Measurements from ENCODE around the gene SGTB.
"Not testable (repeated sequence)": the region's sequence is repeated elsewhere in the genome, so short reads cannot be mapped to it uniquely, and the experiment has no call there.

SGTB gene

DNA sequence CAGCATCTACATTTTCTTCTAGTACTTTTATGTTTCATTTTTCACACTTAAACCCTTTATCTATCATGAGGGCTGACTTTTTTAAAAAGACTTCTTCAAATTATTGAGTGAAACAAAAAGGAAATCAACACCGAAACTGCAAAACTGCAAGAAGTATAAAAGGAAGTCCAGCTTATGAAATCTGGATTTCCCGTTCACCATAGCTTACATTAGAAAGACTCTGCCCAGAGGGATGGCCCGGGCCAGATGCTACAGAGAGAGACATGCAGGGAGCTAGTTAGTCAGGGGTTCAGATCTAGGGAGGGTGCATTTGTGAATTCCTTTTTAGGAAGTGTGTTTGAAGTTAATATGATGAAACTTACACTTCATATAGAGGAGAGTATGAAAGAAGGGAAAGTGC, 10.1 kb upstream of the SGTB start:
- not testable (repeated sequence) for DNase-seq

DNA sequence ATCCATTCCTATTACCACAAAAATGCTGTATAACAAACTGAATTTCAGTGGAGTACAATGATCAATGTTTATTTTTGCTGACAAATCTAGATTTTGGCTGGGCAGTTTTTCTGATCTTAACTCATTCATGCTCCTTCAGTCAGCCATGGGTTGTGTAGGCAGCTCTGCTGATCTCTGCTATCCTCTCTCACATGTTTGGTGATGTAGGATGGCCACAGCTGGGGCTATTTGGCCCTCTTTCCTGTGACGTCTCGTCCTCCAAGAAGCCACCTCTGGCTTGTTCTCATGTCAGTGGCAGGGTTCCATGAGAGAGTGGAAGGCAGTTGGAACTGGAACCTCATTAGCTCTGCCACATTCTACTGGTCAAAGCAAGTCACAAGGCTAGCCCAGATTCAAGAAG, 9.0 kb upstream of the SGTB start:
- no peak for DNase-seq

DNA sequence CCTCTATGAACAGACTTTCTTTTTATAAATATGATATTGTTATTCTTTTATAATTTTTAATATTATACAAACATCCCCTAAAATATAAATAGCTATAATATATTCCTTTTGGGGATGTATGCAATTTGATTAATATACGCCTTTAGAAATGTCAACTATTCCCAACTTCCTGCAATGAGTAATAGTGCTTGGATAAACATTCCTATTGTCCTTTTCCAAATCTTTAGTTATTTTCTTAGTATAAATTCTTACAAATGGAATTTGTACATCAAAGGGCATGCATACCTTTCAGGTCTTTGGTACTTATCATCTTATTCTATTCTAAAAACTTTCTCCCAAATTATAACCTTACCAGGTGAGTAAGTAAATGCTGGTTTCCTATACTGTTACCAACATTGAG, 6.3 kb upstream of the SGTB start:
- DNase-seq: no peak

DNA sequence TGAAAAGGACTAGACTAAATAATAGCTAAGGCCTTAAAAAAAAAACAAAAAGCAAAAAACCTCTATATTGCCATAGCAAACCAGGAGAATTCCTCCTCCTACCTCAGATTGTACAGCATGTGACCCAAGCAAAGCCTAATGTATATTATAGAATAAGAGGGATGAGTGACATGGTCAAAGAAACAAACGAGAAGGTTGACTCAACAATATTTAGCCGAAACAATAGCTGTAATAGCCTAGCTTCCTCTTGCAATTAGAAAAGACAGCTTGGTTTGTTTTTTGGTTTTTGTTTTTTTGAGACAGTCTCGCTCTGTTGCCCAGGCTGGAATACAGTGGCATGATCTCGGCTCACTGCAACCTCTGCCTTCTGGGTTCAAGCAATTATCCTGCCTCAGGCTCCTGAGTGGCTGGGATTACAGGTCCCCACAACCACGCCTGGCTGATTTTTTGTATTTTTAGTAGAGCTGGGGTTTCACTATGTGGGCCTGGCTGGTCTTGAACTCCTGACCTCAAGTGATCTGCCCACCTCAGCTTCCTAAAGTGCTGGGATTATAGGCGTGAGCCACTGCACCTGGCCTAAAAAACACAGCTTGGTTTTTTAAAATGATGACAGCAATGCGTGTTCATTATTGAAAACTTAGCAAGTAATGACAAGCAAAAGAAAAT, 5.7 kb upstream of the SGTB start:
- no peak for DNase-seq

DNA sequence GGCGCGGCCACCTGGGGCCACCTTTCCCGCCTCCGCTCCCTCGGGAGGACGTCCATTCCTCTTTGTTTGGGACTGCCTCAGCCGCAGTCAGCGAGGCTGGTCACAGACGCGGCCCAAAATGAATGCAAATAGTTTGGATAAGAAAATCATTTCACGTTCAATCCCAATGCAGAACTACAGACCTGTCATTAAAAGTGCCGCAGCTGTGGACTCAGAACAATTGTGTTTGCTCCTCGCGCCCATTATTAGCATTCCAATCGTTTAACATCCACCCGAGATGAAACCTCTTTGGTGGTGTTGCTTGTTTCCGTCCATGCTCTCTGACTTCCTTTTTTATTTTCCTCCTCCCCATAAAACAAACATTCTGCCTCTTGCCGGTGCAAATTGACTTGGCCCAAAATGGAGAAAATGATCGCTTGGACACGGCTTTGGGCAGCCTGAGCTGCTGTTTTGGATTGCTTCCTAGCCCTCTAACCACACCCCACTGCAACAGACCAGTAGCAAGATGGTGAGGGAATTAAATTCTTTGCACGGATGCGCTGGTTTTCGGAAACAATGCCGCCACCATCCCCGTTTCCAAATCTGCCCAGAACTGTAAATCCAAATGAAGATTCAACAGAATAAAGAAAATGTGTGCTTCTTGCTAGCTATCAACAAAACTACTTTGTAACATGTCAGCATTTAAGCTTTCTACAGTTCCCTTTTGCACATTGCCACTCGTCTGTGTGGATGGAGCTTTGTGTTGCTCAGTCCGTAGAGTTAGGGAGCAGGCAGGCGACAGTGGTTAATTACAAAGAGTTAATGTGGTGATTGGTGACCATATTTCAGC, 880 bp upstream of the SGTB start:
- DNase-seq: peak; percentile 17

DNA sequence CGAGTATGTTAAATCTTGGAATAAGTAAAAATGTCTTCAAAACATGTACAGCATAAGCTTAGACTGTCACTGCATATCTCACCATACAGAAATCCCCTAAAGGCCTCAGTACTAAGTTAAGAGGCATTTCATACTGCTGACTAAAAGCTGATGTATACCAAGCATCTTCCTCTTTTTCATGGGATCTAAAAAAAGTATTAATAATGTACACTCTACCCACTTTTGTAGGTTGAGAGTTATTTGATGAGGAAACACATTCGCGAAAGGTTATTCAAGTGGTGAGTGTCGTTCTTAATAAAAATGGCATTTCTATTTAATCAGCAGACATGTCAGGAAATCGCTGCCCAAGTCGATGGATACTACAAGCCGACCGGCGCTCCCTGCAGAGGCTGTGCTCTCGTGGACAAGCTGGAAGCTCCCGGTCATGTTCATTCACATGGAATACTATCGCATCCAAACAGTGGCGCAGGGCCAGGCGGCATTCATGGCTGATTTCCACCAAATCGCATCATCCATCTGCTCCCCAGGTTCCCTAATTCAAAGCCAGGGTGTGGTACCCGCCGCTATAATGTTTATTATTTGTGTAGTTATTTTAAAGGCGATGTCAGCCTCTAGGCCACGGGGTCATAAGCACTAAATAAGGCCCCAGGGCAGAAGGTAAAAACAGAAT, 724 bp downstream of the SGTB start:
- DNase-seq: peak; percentile 29

DNA sequence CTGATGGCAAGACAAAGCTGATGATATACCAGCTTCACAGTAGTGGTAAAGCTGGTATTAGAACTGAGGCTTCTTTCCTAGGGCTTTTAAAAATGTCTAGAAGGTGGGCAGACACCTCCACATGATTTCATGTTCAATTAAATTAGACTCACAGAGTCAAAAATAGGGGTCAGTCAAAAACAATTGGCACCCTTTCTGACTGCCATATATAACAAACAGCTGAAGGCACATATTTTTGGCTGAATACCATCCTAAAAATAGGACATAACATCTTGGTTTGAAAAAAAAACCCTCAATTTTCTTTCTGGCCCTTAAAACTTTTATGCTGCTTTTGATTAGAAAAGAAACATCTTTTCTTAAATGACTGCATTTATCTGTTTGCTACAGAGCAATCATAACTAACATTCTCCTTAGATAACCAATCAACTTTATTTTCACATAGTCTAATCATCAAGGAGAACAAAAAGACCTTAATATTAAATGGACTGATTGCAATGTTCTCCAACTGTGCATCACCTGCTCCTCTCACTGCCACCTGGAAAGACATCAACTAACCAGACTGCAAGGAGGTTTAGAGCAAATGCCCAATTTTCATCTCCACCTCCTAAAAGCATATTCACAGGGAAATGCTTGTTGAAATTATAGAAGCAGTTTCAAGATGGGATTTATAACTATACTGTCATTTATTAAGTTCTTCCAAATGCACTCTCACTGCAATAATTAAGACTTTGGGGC, 3.2 kb downstream of the SGTB start:
- DNase-seq: no peak

DNA sequence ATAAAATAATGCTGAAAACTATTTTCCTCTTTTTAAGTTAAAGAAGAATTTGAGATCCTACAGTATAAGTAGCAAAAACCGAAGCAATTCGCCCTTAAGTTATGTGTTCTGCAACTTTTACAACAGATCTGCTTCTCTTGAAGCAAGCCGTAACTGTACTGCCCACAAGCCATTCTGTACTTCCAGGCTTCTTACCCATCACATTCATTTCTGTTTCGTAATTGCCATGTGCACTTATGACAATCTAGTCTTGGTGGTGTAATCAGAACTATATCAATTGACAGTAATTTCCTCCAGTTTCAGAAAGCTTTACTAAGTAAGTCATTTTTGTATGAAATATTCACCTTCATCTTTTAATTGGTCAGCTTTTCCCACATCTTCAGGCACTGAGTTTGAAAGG, 13.8 kb downstream of the SGTB start:
- DNase-seq: no peak

DNA sequence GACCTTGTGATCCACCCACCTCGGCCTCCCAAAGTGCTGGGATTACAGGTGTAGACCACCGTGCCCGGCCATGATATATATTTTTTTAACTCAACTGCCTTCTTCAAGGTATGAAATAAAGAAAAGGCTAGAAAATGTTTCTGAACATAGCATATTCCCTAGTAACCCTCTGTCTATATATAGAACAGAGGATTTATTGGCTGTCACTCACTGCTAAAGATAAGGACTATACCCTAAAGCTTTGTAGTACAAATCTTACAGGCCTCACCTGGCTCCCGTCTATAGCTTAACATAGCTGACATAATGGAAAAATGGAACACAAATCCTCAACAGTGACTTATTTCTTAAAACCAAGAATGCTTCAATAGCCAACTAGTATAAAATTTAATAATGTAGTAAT, 14.2 kb downstream of the SGTB start:
- no peak for DNase-seq

DNA sequence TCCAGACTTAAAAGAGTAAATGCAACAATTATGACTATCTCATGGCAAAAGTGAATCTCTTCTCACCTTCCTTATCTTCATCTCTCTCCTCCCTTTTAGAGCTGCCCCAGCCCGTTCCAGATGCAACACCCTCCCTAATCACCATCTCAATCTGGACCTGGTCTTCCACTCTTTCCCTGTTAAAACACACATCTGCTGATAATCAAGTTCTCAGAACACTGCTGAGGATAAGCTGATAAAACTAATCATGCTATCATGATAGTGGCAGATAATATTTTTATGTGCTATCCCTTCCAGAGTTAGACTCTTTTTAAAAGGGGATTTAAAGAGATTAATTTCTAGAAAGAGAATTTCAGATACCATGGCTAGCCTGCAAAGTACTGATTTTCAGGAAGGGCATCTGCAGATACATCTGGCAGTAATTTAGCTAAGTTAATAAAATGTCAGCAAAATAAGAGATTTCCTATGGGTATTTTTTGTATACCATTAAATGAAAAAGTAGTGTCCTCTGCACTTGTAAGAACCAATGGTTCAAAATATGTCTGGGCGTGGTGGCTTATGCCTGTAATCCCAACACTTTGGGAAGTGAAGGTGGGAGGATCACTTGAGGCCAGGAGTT, 17.2 kb downstream of the SGTB start:
- DNase-seq: no peak

DNA sequence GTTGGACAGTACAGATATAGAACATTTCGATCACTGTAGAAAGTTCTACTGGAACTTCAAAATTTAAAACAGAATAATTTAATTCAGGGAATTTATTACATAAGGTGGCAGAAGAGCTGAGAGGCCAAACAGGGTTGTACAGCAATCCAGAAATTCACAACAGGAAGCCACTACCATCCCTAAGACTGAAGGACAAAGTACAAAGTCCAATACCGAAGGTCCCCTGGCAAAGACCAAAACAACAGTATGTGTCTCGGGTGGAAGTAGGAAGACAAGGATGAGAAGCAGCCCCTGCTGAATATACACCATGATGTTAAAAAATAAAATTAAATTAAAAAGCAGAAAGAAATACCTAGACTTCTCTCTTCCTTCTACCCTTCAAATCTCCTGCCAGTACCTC, 19.9 kb downstream of the SGTB start:
- no peak for DNase-seq

DNA sequence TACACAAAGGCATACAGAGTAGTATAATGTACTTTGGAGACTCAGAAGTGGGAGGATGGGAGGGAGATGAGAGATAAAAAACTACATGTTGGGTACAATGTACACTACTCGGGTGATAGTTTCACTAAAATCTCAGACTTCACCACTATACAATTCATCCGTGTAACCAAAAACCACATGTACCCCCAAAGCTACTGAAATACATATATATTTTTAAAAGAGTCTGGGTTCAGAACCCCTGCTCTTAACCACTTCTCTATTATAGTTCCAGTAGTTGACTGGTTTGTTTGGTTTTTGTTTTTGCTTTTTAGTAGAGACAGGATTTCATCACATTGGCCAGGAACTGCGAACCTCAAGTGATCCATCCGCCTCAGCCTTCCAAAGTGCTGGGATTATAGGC, 22.6 kb downstream of the SGTB start:
- no peak for DNase-seq

DNA sequence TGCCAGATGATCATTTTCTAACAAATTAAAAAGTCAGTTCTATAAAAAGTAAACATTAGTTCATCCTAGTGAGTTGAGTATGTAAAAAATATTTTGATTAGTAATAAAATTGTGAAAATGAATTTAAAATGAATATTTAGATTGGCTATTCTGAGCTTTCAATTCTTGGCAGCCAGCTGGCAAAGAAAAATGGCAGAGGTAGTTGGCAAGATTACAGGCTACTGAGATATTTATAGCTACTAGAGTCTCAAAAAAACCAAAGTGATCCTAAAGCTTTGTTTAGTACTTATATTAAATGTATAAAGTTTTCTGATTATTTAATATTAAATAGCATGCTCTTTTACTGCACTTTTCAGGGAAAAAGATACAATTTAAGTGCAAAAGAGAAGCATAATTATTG, 25.0 kb downstream of the SGTB start:
- no peak for DNase-seq

DNA sequence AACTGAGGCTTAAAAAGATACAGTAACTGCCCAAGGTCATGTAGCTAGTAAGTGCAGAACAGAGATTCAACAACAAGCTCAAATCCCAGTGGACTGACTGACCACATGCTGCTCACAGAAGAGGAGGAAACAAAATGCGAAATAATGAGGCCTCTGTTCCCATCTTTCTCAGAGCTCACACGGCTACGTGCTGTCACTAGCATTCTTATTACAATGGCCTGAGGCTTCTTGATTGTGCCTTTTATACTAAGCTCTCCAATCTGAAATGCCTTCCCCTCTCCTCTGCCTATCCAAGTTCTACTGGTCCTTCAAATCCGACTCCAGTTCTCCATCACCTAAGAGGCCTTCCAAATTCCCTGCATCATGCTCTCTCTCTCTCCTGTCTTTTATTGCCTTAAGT, 26.0 kb downstream of the SGTB start:
- no peak for DNase-seq

DNA sequence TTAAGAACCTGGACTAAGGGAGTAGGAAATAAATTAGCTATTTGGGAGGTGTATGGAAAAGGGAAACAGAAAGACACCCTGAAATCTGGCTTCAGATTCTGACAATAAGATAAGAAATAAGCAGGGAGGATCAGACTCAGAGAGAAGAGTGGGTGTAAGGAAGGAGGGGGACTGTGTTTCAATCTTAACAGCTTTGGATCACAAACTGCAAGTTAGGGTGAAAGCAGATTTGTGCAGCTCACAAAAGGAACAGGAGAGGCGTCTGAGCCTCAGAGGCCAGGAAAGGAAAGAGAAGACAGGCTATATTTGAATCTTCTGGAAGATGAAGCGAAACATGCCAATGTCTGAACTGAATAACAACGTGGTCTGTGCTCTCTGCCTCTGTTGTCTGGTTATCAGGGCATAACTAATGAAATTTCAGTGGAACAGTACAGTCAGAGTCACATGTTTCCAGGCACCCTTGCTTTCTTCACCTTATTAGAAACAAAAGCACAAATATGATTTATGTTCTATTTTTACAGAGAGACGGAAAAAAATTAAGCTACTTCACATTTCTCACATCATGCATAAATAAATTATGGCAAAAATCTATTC, 26.6 kb downstream of the SGTB start:
- no peak for DNase-seq

DNA sequence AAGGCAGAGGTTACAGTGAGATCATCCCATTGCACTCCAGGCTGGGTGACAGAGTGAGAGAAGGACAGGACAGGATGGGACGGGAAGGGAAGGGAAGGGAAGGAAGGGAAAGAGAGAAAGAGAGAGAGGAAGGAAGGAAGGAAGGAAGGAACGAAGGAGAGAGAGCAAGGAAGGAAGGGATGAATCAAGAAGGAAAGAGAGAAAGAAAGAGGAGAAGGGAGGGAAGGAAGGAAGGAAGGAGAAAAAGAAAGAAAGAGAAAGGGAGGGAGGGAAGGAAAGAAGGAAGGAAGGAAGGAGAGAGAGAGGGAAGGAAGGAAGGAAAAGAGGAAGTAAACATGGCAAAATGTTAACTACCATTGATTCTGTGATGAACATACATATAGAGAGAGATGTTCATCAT, 28.8 kb downstream of the SGTB start:
- DNase-seq: no peak

DNA sequence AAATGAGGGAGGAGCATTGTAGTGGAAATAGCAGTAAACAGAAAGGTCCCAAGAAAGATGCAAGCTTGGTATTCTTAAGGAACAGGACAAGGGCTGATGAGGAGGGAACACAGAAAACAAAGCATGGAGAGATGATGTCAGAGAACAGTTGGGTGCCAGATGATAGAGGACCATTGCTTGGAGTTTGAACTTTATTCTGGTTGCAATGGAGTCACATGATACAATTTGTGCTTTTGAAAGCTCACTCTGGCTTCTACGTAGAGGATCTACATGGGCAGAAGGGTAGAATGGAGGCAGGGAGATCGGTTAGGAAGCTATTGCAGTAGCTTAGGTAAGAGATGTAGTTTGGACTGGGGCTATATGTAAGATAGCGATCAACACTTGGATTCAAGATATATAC, 39.8 kb downstream of the SGTB start:
- DNase-seq: no peak

DNA sequence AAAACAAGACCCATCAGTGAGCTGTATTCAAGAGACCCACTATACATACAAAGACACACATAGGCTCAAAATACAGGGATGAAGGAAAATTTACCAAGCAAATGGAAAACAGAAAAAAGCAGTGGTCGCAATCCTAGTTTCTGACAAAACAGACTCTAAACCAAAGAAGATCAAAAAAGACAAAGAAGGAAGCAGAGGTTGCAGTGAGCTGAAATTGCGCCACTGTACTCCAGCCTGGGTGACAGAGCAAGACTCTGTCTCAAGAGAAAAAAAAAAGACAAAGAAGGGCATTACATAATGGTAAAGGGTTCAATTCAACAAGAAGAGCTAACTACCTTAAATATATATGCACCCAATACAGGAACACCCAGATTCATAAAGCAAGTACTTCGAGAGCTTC, 45.9 kb downstream of the SGTB start:
- not testable (repeated sequence) for DNase-seq

DNA sequence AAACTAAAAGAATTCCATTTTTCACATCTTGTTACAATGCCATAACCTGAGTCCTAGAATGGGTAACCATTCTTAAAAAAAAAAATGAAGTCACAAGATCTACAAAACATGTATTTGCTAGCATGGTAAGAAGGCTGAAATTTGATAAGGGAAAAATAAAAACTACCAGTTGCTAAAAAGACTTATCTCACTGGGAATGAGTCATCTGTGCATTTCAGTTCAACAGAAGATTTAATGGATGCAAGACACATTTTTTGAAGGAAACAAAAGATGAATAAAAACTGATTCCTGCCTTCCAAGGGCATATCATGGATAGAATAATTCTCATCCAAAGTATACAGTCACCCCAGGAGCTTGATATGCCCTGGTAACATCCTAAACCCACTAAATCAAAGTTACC, 47.2 kb downstream of the SGTB start:
- DNase-seq: no peak

DNA sequence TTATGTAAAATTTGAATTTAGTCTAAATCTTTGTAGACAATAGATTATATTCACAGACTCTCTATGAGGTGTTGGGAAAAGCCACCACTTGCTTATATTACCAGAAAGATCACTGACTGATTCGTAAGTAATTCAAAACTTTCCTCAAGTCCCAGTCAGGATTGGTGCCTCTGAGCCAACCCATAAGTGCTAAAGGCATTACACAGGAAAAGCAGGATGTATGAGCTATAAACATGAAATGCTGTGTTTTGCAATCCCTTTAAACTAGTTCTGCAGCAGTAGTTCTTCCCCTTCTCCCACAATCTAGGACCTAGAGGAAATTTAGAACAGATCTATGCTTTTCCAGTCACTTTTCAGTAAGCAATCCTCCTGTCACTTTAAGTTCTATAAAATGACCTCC, 49.1 kb downstream of the SGTB start:
- DNase-seq: no peak

DNA sequence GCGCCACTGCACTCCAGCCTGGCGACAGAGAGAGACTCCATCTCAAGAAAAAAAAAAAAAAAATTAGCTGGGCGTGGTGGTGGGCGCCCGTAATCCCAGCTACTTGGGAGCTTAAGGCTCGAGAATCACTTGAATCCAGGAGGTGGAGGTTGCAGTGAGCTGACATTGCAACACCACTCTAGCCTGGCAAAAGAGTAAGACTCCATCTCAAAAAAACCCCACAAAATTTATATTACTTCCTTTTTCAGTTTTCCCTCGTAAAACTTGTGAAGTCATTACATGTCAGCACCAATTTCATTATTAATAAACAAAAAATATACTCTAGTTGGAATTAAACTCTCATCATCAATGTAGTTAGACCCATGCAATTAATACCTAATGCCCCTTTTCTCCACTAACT, 53.2 kb downstream of the SGTB start:
- DNase-seq: no peak

DNA sequence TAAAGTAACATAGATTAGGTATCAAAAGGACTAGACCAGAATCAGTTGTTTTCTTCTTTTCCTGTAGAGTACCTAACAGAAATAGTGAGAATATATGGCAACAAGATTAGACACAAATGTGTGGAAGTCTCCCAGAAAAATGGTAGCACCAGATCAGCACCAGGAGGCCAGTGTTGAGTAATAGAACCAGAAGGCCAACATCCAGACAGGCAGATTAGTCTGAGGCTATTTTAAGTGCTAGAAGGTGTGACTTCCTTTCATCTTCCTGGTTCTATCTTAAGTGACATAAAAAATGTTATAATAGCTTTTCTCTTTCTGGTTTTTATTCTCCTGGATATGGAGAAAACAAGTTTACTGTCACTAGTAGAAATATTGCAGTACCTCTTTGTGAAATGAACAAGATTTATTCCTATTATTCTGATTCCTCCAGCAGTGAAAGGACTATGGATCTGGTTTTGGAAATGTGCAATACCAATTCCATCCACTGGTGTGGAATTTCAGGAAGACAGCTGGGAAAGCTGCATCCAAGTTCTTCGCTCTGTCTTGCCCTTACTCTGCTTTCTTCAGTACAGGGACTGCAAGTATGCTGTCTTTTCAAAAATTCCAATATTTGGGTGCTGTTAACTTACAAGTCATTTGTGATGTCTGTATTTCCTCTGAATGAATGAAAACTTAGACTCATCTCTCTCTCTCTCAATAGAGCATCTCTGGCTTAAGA, 57.9 kb downstream of the SGTB start:
- no peak for DNase-seq
